Stimulated activated CD8-positive, alpha-beta memory T cell treated with anti-CD3 and anti-CD28 coated beads, Interleukin-4, amount 100 ng/mL, for 24 hours (primary cell): Measurements from ENCODE around the gene KRT1.
A peak's percentile ranks its signal among the peaks of the same experiment; 100 is the strongest.
"Not testable (repeated sequence)": the region's sequence is repeated elsewhere in the genome, so short reads cannot be mapped to it uniquely, and the experiment has no call there.

Experiments
- DNase-seq: peaks from one replicate; pipeline ENCODE4 v3.0.0-alpha.2; 2020; ENCODE audit warnings: low read depth

Gene KRT1

DNA sequence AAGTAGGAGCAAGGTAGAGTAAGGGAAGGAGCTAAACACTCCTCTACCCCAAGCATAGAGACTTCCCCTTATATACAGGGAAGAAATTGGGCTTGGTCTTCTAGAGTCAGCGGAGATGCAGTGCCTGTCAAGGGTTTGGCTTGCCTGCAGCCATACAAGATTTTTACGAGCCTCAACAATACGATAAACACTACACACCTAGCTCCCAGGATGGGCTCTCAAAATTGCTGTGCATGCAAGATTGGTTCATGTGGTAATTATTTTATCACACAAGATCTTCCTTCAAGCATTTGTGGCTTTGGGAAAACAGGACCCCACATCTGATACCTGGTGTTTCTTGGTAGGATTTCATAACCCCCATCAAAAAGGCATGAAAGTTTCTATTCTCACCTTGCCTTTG, at the start of gene KRT1:
TSS of gene KRT1 (minus strand) at position 45 of the 400 bp plus-strand sequence. CDS start 59 bp downstream, outside the sequence.
- no peak for DNase-seq

DNA sequence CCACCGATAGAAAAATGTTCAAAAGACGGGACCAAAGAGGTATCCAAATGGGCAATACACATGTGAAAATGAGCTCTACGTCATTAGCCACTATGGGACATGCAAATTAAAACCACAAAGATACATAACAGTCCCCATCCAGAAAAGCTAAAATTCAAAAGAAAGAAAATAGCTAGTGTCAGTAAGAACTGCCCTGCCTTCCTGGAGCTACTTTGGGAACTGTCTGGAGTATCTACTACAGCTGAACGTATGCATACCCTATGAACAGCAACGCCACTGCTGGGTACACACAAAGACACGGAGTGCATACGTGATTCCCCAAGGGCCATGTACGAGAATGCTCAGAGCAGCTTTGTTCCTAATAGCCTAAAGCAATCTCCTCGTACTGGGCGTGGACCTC, 48.9 kb upstream of the KRT1 start:
- DNase-seq = no peak

DNA sequence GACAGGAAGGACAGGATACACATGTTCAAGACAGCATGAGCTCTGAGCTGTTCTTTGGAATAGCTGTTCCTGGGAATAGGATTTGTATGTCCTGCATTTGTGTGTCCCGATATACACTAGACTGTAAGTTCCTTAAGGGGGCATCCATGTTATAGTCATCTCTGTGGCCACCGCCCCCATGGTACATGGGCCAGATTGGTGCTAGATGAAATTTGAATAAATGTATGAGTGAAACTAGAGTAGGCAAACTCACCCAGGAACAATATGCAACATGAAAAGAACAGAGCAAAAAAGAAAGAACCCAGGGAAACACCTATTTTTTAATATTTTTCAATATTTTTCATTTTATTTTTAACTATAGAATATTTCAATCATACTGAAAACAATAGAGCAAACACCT, 48.2 kb upstream of the KRT1 start:
- DNase-seq = no peak

DNA sequence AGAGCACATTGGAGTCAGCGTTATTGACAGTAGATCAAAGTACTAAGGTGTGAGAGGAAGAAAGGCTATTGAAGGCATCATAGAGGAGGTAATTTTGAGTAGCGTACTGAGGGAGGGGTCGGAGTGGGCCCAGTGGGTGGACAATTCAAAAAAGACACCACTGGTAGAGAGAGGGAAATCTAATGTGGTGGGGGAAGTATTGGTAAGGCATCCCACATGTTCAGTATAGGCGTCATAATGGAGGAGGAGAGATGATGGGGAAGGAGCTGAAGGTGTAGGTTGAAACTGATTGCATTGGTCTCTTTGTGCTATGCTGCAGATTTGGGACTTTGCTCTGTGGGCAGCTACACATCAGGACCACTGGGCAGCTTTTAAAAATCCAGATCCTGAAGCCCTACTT, 46.8 kb upstream of the KRT1 start:
- DNase-seq = no peak

DNA sequence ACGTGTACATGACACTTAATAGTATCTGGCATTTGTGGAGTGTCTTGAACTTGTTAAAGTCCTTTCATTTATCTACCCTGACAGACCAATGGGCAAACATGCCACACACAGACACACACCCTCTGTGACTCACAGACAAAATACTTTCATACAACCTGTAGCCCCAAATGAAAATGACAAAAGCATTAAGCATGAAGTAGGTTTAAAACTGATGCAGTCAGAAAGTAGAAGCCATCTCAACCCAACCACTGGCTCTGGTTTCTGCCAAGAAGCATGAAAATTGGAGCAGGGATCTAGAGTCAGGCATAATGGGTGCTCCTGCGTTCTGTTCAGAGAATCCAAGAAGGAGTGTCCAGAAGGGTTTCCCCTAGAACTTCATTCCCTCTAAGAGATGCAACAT, 46.2 kb upstream of the KRT1 start:
- no peak for DNase-seq

DNA sequence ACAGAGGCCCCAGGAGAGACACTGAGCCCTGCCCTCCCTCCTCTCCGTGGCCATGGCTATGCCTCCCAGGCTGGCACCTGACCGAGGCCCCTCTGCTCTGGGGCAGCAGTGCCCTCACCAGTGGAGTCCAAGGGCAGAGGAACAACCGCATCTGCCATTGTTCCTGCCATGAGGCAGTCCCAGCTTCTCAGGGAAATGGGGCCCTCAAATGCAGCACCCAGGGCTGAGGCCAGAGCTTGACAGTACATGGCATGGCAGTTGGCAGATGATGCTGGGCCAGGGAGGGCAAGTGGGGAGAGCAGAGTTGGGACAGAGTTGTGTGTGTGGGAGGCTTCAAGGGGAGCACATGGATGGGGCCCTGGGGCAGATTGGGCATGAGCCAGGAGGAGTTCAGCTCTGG, 44.2 kb upstream of the KRT1 start:
- DNase-seq = no peak

DNA sequence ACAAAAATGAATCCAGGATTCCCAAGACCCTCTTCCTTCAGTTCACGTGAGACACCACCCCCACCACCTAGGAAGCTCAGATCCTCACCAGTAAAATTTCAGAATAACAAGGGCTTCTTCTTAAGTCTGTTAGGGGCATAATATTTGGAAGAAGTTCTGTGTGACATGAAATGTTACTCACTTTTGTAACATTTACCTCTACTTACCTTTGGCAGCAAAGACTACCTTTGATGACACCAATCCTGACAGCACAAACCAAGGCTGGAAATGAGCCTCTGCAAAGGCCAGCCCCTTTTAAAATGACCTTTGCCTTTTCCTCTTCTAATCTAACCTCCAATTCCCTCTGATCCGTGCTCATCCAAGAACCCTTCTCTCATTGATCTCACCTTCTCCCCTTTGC, 42.5 kb upstream of the KRT1 start:
- DNase-seq = no peak

DNA sequence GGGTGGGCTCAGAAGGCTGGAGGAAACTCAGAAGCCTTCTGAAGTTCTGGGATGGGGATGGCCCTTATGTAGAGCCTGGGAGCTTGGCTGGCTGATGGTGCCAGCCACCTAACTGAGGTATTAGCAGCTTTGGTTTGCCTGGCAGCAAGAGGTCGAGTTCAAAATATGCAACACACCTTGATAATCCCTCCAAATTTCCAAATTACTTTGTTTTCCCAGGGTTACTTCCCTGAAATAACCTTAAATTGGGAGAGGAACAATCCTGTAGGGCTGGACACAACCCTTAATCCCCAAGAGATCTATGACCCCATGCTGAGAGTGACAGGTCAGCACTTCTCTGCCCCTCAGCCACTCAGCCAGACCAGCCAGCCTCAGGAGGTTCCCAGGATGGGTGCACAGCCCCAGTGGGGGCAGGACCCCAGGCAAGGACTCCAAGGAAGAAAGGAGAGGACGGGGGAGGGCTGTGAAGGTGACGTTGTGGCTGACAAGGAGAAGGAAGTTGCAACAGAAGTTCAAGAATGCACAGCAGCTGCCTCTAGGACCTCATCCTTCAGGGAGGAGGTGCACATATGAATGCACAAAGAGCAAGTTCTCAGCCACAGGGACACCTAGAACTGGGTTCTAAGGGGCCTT, 41.7 kb upstream of the KRT1 start:
- no peak for DNase-seq

DNA sequence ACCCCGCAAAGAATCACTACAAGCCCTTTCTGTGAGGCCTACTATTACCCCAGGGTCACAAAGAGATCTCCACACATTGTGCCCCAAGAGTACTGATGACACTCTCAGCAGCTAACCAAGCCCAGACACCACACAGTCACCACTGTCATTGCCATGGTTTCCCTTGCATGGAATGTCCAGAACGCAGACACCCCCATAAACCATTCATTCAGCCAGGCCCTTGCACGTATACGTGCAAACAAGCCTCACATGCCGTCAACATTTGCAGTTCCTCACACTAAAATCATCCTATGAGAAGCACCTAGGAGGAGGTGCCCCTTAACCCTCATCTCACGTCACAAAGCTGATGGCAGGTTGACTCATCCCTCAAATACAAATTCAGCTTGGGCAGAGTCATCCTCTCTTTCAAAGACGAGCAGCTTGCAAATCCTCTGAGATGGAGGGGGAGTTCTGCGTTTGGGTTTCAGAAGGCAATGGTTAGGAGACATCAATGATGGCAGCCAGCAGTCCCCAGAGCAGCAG, 40.2 kb upstream of the KRT1 start:
- DNase-seq = no peak

DNA sequence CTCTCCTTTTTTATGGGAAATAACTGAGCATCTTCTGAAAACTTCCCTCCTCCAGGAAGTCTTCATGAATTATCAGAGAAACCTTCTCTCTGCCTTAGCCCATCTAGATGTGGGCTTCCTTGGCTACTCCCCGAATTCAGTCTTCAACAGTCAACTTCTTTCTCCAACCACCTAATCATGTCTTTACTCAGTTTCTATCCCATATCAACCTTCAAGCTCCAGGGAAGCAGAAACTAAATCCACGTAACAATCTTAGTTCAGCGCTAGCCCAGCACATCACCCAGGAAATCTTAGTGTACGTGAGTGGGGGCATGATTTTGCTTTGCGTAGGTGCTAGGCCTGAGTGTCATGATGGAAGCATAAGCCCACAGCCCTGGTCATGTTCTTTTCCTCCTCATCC, 35.9 kb upstream of the KRT1 start:
- DNase-seq = no peak

DNA sequence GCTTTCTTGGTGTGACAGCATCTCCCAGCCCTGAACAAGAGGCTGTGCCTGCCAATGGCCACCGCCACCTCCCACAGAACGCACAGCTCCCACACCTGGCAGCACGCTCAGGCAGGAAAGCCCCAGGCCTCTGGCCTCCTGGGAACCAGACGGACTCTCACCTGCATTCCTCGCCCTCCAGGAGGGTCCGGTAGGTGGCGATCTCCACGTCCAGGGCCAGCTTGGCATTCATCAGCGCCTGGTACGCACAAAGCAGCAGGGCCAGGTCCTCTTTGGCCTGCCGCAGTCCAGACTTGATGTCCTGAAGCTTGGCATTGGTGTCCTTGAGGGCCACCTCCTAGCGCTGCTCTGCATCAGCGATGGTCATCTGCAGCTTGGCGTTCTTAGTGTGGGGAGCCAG, 35.2 kb upstream of the KRT1 start:
- no peak for DNase-seq

DNA sequence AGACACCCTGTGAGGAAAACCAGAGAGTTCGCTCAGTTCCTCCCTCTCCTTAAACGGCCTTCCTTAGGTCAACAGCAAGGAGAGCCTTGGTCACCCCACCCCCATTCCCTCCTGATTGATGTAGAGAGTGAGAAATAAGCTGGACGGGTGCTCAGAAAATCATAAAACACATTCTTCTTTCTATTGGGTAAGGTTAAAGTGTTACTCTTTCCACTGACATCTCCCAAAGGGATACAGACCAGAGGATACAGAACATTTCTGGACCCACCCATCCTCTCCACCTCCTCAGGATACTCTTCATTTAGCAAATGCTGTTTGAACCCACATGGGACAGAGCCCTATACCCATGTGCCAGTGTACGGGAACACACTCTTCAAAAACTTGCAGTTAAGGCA, 34.7 kb upstream of the KRT1 start:
- DNase-seq = no peak

DNA sequence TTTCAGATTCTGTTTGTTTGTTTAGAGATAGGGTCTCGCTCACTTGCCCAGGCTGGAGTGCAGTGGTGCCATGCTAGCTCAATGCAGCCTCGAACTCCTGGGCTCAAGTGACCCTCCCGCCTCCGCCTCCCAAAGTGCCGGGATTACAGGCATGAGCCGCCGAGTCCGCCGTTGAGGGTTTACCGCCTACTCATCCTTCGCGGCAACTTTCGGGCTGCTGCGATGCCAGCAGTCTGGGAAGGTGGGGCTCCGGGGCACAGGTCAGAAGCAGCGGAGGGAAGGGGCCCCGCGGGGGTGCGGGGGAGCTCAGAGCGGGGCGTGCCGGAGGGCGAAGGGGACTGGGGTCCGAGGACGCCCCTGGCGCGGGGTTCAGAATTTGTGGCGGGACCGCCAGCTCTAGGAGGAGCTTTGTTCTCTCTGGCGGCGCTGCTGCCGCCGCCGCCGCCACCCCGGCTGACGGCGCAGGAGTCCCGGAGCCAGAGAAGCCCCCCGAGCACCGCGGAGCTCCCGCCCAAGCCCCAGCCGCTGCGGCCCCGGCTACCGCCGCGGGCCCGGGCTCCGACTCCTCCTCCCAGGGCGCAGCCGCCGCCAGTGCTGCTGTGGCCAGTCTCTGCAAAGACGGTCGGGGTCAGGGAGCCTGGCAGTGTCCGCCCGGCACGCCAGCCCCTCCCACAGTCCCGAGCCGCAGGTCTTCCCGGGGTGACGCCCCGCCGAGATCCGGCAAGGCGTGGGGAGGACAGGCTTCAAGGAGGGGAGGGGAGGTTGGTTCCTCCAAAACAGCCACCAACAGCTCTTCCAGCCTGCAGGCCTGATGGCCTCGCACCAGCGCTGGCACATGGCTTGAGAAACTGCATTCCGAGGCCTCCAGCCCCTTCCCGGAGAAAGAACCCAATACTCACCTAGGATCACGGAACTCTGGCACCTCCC, 34.0 kb upstream of the KRT1 start:
- peak; percentile 11 for DNase-seq

DNA sequence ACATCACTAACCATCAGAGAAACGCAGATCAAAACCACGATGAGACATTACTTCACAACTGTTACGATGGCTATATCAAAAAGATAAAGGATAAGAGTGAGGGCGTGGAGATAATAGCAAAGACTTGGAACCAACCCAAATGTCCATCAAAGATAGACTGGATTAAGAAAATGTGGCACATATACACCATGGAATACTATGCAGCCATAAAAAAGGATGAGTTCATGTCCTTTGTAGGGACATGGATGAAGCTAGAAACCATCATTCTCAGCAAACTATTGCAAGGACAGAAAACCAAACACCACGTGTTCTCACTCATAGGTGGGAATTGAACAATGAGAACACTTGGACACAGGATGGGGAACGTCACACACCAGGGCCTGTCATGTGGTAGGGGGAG, 31.9 kb upstream of the KRT1 start:
- DNase-seq = not testable (repeated sequence)

DNA sequence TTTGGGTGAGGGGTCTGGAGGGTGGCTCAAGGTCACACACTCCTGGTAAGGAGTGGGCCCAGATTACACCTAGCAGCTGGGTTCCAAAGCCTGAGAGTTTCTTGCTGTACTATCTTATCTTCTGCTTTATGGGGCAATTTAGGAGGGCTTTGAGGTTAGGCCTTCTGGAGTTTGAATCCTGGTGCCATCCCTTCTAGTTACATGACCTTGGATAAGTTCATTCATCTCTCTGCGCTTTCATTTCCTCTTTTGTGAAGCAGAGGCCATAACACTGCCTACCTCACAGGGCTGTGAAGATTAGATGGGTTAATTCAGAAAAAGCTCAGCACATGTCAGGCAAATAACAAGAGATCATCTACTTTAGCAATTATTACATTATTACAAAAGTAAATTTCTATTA, 30.5 kb upstream of the KRT1 start:
- no peak for DNase-seq

DNA sequence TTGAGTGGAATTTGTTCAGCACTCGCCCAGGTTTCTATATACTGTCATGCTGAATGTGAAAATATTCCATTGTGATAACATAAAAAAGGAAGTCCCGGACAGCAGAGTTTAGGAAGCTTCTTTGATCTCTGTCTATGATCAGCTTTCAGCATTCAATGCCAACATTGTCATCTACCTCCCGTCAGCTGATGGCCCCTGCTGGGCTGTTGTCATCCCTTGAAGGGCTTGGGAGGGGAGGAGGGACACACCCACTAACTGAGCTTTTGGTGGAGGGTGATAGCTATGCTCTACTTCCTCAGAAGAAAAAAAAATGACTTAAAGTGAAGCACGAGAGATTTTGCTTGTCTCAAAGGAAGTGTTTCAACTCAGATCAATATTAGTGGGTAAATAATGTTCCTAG, 27.8 kb upstream of the KRT1 start:
- no peak for DNase-seq

DNA sequence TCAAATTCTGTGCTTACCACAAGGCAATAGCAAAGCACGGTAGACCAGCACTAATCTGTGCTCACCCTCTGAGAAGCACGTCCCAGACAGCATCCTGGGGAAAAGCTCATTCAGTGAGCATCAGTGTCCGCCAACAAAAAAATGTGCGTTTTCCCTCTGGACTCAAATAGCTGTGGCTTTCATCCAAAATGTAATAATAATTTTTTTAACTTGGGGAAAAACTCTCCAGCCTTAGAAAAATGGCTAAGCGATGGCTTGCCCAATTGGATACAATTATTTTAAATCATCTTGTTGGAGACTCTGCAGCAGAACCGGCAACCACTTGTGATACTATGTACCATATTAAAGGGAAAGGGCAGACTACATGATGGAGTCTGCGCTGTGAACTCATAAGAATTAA, 24.3 kb upstream of the KRT1 start:
- DNase-seq = no peak

DNA sequence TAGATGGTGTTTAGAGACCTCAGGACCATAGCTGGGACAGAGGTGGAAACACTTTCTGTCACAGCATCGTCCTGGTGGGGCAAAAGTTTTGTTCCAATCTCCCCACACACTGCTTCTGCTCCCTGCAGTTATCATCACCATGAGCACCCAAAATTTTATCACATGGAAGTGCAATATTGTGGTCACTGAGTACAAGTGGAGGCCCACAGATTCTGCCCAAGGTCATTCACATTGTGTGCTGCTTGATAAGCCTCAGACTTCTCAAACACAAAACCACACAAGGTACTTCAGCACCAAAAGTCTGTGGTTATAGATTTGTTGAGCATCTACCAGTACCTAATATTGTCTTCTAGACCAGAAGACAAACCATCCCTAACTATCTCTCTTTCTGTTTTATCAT, 23.7 kb upstream of the KRT1 start:
- no peak for DNase-seq

DNA sequence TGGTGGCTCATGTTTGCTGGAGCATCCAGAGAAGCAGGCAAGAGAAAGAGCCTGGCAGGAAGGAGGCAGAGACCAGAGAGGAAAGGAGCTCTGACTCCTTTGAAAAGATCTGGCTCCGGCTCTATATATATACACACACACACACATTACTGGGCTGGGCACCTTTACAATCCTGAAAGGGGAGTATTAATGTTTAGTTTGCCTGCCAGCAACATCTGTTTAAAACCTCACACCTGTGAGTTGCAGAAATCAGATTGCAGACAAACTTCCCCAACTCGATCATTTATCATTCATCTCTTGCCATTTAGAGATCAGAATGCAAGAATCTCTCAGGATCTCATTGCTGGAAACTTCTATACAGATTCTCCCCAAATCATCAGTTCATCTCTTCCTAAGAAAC, 23.2 kb upstream of the KRT1 start, which contains the start of gene KRT77:
TSS of gene KRT77 (minus strand) at position 101 of the 400 bp plus-strand sequence. CDS start at position 11, 90 bp downstream.
- DNase-seq = no peak

DNA sequence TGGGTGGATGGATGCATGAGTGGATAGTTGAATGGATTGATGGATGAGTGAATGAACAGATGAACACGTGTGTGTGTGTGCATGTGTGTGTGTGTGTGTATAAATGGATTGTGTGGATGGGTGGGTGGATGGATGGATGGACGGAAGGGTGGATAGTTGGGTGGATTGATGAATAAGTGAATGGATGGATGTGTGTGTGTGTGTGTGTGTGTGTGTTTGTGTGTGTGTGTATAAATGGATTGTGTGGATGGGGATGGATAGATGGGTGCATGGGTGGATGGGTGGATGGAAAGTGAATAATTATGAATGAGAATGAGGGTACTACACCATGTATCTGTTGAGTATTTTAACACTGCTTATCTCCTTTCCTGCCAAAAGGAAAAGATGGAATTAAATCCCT, 22.1 kb upstream of the KRT1 start:
- DNase-seq = no peak

DNA sequence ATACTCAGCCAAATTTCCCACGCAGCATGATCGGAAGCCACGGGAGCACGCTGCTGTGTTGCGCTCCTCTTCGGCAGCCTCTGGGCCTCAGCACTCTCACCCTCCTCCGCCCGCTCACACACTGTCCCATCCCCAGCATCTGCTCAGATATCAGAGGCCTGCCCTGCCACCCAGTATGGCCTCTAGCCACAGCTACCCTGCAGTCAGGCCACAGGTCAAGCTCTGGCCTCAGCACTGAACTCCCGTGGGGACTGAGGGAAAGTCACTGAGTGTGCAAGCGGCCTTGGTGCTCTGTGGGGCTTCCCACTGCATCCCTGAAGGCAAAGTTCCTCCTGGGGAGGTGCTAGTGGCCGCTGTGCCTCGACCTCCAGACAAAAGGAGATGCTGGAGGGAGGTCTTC, 21.1 kb upstream of the KRT1 start:
- no peak for DNase-seq

DNA sequence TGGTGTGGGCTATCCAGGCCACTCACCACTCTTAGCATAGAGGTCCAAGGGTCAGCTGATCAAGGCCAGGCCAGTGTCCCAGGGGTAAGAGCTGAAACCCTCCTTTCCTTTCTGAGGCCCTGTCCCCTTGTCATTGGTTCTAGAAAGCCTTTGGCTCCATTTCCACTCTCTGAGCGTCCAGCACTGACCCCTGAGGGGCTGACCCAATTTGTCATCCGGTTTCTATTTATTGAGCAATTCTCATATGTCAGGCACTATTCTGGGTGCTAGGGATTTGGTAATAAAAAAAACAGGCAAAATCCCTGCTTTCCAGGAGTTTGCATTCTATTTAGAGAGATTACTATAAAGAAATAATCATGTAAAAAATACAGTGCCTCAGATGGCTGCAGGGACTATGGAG, 19.8 kb upstream of the KRT1 start:
- no peak for DNase-seq

DNA sequence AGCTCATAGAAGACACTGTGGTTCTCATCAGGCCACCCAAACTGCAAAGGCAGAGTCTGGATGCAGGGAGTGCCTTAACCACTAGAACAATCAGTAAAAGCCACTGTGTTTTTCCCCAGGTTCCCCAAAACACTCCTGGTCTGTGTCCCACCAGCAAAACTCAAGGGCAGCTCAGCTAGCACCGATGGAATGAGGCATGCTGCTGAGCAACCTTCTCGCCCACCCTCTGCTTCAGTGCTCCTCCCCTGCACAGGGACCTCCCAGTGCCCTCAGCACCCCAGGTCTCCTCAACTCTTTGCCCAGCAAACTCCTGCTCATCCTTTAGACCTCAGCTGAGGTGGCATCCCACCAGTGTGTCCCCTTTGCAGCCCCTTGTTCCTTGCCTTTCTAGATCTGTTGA, 19.2 kb upstream of the KRT1 start:
- DNase-seq = no peak
